PC-9 (cell line): ENCODE data around the gene ADSL. TPM values are rescaled to one million over a fixed set of nuclear protein-coding genes. Genes with fewer than 3 reads are reported as not detected.
"Not testable (repeated sequence)": the region's sequence is repeated elsewhere in the genome, so short reads cannot be mapped to it uniquely, and the experiment has no call there.

Experiments used
- BruUV-seq: library from RNA; stranded (reverse); fragments of 400-500 nt; replicated peaks from 2 replicates; lab custom pipeline; 2021; lab: Mats Ljungman, UMichigan
- CTCF ChIA-PET: fragments of 300-600 bp; sonication (Branson Sonifier 250); formaldehyde crosslinking; loops from one replicate; lab custom pipeline; 2022; ENCODE audit warnings: antibody characterized with exemption; lab: Charles Lee
- POLR2A ChIA-PET: fragments of 300-600 bp; sonication (Branson Sonifier 250); formaldehyde crosslinking; loops from one replicate; lab custom pipeline; 2022; ENCODE audit warnings: antibody characterized with exemption; ENCODE audit not compliant: unreplicated experiment; lab: Charles Lee
- DNase-seq, 2 experiments: peaks; one replicate each; pipeline versions ENCODE4 v3.0.0 to v3.0.0-alpha.2; 2015 to 2022; ENCODE audit warnings: mixed read lengths in 1 of 2
- H2AFZ ChIP-seq: fragments of 200-600 bp; sonication (generic); 2 replicates; pipeline ENCODE4 v1.8.1; 2017; ENCODE audit warnings: antibody characterized with exemption
- H3F3A ChIP-seq: fragments of 200-600 bp; sonication (generic); 2 replicates; pipeline ENCODE4 v1.8.1; 2017; ENCODE audit warnings: antibody characterized with exemption, mild to moderate bottlenecking, low read depth; ENCODE audit not compliant: insufficient read depth
- H3K27ac ChIP-seq: fragments of 200-600 bp; sonication (generic); 2 replicates; pipeline ENCODE4 v1.6.1; 2016; ENCODE audit warnings: mixed run types
- H3K27me3 ChIP-seq: fragments of 200-600 bp; sonication (generic); 2 replicates; pipeline ENCODE4 v1.6.1; 2016; ENCODE audit warnings: low read depth, mixed run types; ENCODE audit not compliant: insufficient read depth
- H3K36me3 ChIP-seq: fragments of 200-600 bp; sonication (generic); 2 replicates; pipeline ENCODE4 v1.6.1; 2016; ENCODE audit warnings: low read depth, mixed run types
- H3K4me1 ChIP-seq: fragments of 200-600 bp; sonication (generic); replicated peaks from 2 replicates; pipeline ENCODE4 v1.6.1; 2016; ENCODE audit warnings: mixed run types; ENCODE audit not compliant: insufficient read depth
- H3K4me2 ChIP-seq: fragments of 200-600 bp; sonication (generic); 2 replicates; pipeline ENCODE4 v1.6.1; 2017; ENCODE audit warnings: mixed run types
- H3K4me3 ChIP-seq: fragments of 200-600 bp; sonication (generic); 2 replicates; pipeline ENCODE4 v1.6.1; 2016; ENCODE audit warnings: mixed run types
- H3K79me2 ChIP-seq: fragments of 200-600 bp; sonication (generic); 2 replicates; pipeline ENCODE4 v1.6.1; 2017; ENCODE audit warnings: low read depth, mixed run types
- H3K9me2 ChIP-seq: fragments of 200-600 bp; sonication (generic); 2 replicates; pipeline ENCODE4 v1.8.1; 2017; ENCODE audit warnings: mild to moderate bottlenecking; ENCODE audit not compliant: insufficient read depth
- H3K9me3 ChIP-seq: fragments of 200-600 bp; sonication (generic); 2 replicates; pipeline ENCODE4 v1.8.1; 2016; ENCODE audit warnings: low read depth; ENCODE audit not compliant: insufficient read depth
- H4K20me1 ChIP-seq: fragments of 200-600 bp; sonication (generic); 2 replicates; pipeline ENCODE4 v1.8.1; 2017; ENCODE audit not compliant: insufficient read depth
- EZH2 ChIP-seq: fragments of 200-600 bp; sonication (generic); IDR thresholded peaks from 2 replicates; pipeline ENCODE4 v1.8.0; 2017; ENCODE audit warnings: antibody characterized with exemption, low read depth
- intact Hi-C: fragments of 100-400 bp; cut with micrococcal nuclease; formaldehyde crosslinking; loops from one replicate; pipeline ENCODE4 v1.10.0; 2022; ENCODE audit not compliant: unreplicated experiment
- total RNA-seq: library from RNA; stranded (reverse); gene quantifications from 2 replicates; pipeline ENCODE4 v1.2.3, GENCODE V29; 2021
- TF ChIP-seq, protein P1 (sequence below): fragments of 200-600 bp; sonication (generic); conservative IDR thresholded peaks from 2 replicates; pipeline ENCODE4 v1.6.1; 2017; ENCODE audit warnings: mixed run types, antibody characterized with exemption, mild to moderate bottlenecking, moderate library complexity

The ADSL gene
- total RNA-seq, 1 experiment from 2014 or later, result 56.2 TPM

DNA sequence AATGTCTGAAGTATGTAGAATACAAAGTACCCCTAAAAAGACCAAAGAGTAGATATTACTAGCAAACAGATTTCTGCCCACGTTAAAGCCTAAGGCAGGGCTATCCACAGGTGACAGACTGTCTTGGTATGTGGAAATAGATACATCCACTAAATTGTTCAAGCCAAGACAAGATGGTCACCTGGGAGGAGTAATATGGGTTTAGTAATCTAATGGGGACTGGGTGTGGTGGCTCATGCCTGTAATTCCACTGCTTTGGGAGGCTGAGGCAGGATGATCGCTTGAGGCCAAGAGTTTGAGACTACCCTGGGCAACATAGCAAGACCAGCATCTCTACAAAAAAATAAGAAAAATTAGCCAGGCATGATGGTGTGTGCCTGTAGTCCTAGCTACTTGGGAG, 31.6 kb downstream of the ADSL start:
- Histone ChIP-seq H3K27me3 (no peaks in the 10 kb centered on the region), H3F3A (peaks cover under 1% of the 10 kb centered on the region; the same call in 1 of the 2 replicates), H4K20me1 (peaks cover 3% of the 10 kb centered on the region; the same call in 1 of the 2 replicates), H3K27ac (no peak overlapping the region), H3K79me2 (peaks cover 34% of the 10 kb centered on the region; the same call in 1 of the 2 replicates), H2AFZ (no peak overlapping the region), H3K4me3 (no peak overlapping the region), H3K4me2 (no peak overlapping the region), H3K36me3 (no peaks in the 10 kb centered on the region), H3K4me1 (0 out of 2 replicates have a peak, but pooled peaks cover under 1% of the 10 kb centered on the region), H3K9me3 (no peaks in the 10 kb centered on the region), H3K9me2 (no peaks in the 10 kb centered on the region)
- intact Hi-C loops, result no loop called here
- TF ChIP-seq, protein P1, sequence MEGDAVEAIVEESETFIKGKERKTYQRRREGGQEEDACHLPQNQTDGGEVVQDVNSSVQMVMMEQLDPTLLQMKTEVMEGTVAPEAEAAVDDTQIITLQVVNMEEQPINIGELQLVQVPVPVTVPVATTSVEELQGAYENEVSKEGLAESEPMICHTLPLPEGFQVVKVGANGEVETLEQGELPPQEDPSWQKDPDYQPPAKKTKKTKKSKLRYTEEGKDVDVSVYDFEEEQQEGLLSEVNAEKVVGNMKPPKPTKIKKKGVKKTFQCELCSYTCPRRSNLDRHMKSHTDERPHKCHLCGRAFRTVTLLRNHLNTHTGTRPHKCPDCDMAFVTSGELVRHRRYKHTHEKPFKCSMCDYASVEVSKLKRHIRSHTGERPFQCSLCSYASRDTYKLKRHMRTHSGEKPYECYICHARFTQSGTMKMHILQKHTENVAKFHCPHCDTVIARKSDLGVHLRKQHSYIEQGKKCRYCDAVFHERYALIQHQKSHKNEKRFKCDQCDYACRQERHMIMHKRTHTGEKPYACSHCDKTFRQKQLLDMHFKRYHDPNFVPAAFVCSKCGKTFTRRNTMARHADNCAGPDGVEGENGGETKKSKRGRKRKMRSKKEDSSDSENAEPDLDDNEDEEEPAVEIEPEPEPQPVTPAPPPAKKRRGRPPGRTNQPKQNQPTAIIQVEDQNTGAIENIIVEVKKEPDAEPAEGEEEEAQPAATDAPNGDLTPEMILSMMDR, result no peak
- TF ChIP-seq EZH2, result no peak
- no TSS peak for BruUV-seq
- DNase-seq, result no peak
- POLR2A ChIA-PET, result no interaction called here
- CTCF ChIA-PET, result interaction anchor here (0.6 kb wide), 1 partner anchor 334 kb away, joined by 3 read pairs; no protein-coding TSS in a partner anchor

DNA sequence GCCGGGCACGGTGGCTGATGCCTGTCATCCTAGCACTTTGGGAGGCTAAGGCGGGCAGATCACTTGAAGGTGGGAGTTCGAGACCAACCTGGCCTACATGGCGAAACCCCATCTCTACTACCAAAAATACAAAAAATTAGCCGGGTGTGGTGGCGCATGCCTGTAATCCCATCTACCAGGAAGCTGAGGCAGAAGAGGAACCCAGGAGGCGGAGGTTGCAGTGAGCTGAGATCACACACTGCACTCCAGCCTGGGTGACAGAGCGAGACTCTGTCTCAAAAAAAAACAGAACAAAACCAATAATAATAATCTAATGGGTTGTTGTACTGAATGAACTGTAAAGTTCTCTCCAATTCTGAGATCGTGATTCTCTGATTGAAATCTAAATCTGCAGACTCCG, 32.1 kb downstream of the ADSL start:
- POLR2A ChIA-PET, H3K27me3 ChIP-seq, H3K36me3 ChIP-seq, H4K20me1 ChIP-seq, H3K9me3 ChIP-seq, H2AFZ ChIP-seq, H3K4me3 ChIP-seq, H3K9me2 ChIP-seq, DNase-seq, BruUV-seq, intact Hi-C loops, CTCF ChIA-PET, H3F3A ChIP-seq, H3K27ac ChIP-seq, H3K4me2 ChIP-seq, H3K4me1 ChIP-seq: not testable (repeated sequence)
- H3K79me2 ChIP-seq, result peaks cover 29% of the 10 kb centered on the region; the same call in 1 of the 2 replicates

DNA sequence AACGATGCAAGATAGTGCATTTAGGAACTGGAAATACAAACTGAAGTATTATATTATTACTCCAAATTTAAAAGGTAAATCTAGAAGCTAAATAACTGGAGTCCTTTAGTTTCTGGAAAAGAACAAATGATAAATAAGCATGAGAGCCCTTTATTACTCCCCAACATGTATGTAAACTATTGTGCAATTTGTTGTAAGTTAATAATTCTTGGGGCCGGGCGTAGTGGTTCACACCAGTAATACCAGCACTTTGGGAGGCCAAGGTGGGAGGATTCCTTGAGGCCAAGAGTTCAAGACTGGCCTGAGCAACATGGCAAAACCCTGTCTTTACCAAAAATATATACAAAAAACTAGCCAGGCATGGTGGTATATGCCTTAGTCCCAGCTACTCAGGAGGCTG, 35.2 kb downstream of the ADSL start:
- intact Hi-C loops, result no loop called here
- peaks cover 23% of the 10 kb centered on the region; the same call in 1 of the 2 replicates for H3K79me2 ChIP-seq
- POLR2A ChIA-PET, result no interaction called here

More for the DNA sequence above, 35.2 kb downstream of the ADSL start:
- TF ChIP-seq, protein P1, result no peak
- no peak for TF ChIP-seq EZH2
- Histone ChIP-seq H3K4me3 (no peak overlapping the region), H3K4me2 (no peak overlapping the region), H3K9me3 (no peaks in the 10 kb centered on the region), H4K20me1 (peaks cover 3% of the 10 kb centered on the region; the same call in 1 of the 2 replicates), H3K9me2 (no peaks in the 10 kb centered on the region), H3F3A (no peaks in the 10 kb centered on the region; the same call in 1 of the 2 replicates), H3K27ac (no peak overlapping the region), H3K4me1 (no peaks in the 10 kb centered on the region), H2AFZ (no peak overlapping the region), H3K27me3 (no peaks in the 10 kb centered on the region), H3K36me3 (no peaks in the 10 kb centered on the region)
- BruUV-seq, result no TSS peak
- no peak for DNase-seq
- CTCF ChIA-PET, result no interaction called here
